Left lung (tissue), 10 donors: ENCODE results near the gene RSPO1. TPM values are rescaled to one million over a fixed set of nuclear protein-coding genes. Genes with fewer than 3 reads are reported as not detected.
A peak's percentile ranks its signal among the peaks of the same experiment; 100 is the strongest.

Source experiments
- ATAC-seq: fragments of 200-7000 bp; cut with Tn5 transposase; one replicate; pipeline ENCODE4 v1.9.1; 2020; ENCODE audit warnings: moderate library complexity
- DNase-seq, 4 donors: peaks; one replicate each; pipeline ENCODE4 v3.0.0-alpha.2; 2013 to 2020
- H3K27ac ChIP-seq, 2 donors: fragments of 200-600 bp; sonication (generic) in 1 of 2; one replicate each; pipeline versions ENCODE4 v1.5.0 to v1.8.0; 2020 to 2021
- H3K27me3 ChIP-seq, 2 donors: fragments of 200-600 bp; sonication (generic) in 1 of 2; one replicate each; pipeline versions ENCODE4 v1.5.0 to v1.8.0; 2020 to 2021
- H3K36me3 ChIP-seq, 2 donors: fragments of 200-600 bp; sonication (generic) in 1 of 2; one replicate each; pipeline versions ENCODE4 v1.5.0 to v1.8.0; 2020 to 2021
- H3K4me1 ChIP-seq, 2 donors: fragments of 200-600 bp; one replicate each; pipeline ENCODE4 v1.8.0; 2021
- H3K4me3 ChIP-seq, 2 donors: fragments of 200-600 bp; sonication (generic) in 1 of 2; one replicate each; pipeline versions ENCODE4 v1.5.0 to v1.8.0; 2020 to 2021; ENCODE audit warnings: mild to moderate bottlenecking in 1 of 2
- H3K9me3 ChIP-seq, 2 donors: fragments of 200-600 bp; sonication (generic) in 1 of 2; one replicate each; pipeline versions ENCODE4 v1.5.0 to v1.8.0; 2020 to 2021
- CTCF ChIP-seq, 2 donors: fragments of 200-600 bp; sonication (generic) in 1 of 2; IDR thresholded peaks; one replicate each; pipeline versions ENCODE4 v1.5.0 to v1.8.0; 2021; ENCODE audit warnings: antibody characterized with exemption in 2 of 2
- intact Hi-C, 2 donors: fragments of 100-400 bp; cut with DNase I; formaldehyde crosslinking; loops; one replicate each; pipeline versions ENCODE4 v1.11.2 to v1.14.2; 2022
- polyA plus RNA-seq, 6 donors: library from polyadenylated mRNA; unstranded; fragments of 120-200 nt; gene quantifications; one replicate each; pipeline ENCODE4 v1.2.1, GENCODE V29; 2013; ENCODE audit not compliant: insufficient read length in 6 of 6
- total RNA-seq, 2 donors: library from RNA; stranded (reverse); fragmentation: NEBNext Ultra II Directional; extraction: Animal tissue kit (Norgen Biotek cat#: 25700); gene quantifications; one replicate each; pipeline ENCODE4 v1.2.1, GENCODE V29; 2021
- donor health status: DM: no; HTN: yes; CAD: no.
- donor health status: DM: no; HTN: no; CAD: no.

The RSPO1 gene
- total and polyA plus RNA-seq, 8 donors = 0.52 to 2.2 (median 1.5) TPM

GRCh38 chr1:37630426-37631028 is 4.2 kb downstream of the RSPO1 start:
- ATAC-seq (no peak), DNase-seq (peak in 1 of 4 donors; percentile 76)
- Histone ChIP-seq H3K4me3 (no peak overlapping the region), H3K27ac (no peak overlapping the region), H3K4me1 (peaks cover 0 to 3% of the 10 kb centered on the region in 2 donors), H3K9me3 (no peaks in the 10 kb centered on the region), H3K27me3 (peaks cover 40 to 88% of the 10 kb centered on the region in 2 donors), H3K36me3 (no peaks in the 10 kb centered on the region)
- TF ChIP-seq CTCF (IDR thresholded peaks at IDR 0.05) = no peak
- intact Hi-C loops = no loop called here

GRCh38 chr1:37629726-37630425 is 4.8 kb downstream of the RSPO1 start:
- H3K4me1 ChIP-seq = peaks cover 0 to 3% of the 10 kb centered on the region in 2 donors
- H3K27me3 ChIP-seq = peaks cover 34 to 87% of the 10 kb centered on the region in 2 donors
- no peak for TF ChIP-seq CTCF (IDR thresholded peaks at IDR 0.05)
- intact Hi-C loops = no loop called here
- no peaks in the 10 kb centered on the region for H3K36me3 ChIP-seq
- ATAC-seq (no peak), DNase-seq (no peak)
- no peak overlapping the region for H3K27ac ChIP-seq
- H3K9me3 ChIP-seq = no peaks in the 10 kb centered on the region
- no peak overlapping the region for H3K4me3 ChIP-seq

GRCh38 chr1:37629008-37629407 is 5.7 kb downstream of the RSPO1 start:
- Histone ChIP-seq H3K27ac (no peak overlapping the region), H3K27me3 (peaks cover 25 to 87% of the 10 kb centered on the region in 2 donors), H3K36me3 (no peaks in the 10 kb centered on the region), H3K4me1 (peaks cover 0 to 3% of the 10 kb centered on the region in 2 donors), H3K4me3 (no peak overlapping the region), H3K9me3 (no peaks in the 10 kb centered on the region)
- intact Hi-C loops = no loop called here
- no peak for DNase-seq
- TF ChIP-seq CTCF (IDR thresholded peaks at IDR 0.05) = no peak
- ATAC-seq = no peak

GRCh38 chr1:37628026-37628556 is 6.6 kb downstream of the RSPO1 start:
- H3K27me3 ChIP-seq = peaks cover 16 to 87% of the 10 kb centered on the region in 2 donors
- no peak for ATAC-seq

More at GRCh38 chr1:37628026-37628556, 6.6 kb downstream of the RSPO1 start:
- no peaks in the 10 kb centered on the region for H3K36me3 ChIP-seq
- no peak for TF ChIP-seq CTCF (IDR thresholded peaks at IDR 0.05)
- H3K4me3 ChIP-seq = no peak overlapping the region
- no peak overlapping the region for H3K27ac ChIP-seq
- intact Hi-C loops = no loop called here
- no peaks in the 10 kb centered on the region for H3K4me1 ChIP-seq
- no peak for DNase-seq
- H3K9me3 ChIP-seq = no peaks in the 10 kb centered on the region
